HG02885 (cell line): ENCODE data around the gene IRF4.

ENCODE experiments used
- ATAC-seq: cut with Tn5 transposase; IDR thresholded peaks from one replicate; pipeline ENCODE4 v1.9.1; 2021; ENCODE audit warnings: mild to moderate bottlenecking; ENCODE audit not compliant: unreplicated experiment, poor library complexity

The IRF4 gene

GRCh38 chr6:436308-437036 is 44.9 kb downstream of the IRF4 start:
- ATAC-seq, result no peak

DNA sequence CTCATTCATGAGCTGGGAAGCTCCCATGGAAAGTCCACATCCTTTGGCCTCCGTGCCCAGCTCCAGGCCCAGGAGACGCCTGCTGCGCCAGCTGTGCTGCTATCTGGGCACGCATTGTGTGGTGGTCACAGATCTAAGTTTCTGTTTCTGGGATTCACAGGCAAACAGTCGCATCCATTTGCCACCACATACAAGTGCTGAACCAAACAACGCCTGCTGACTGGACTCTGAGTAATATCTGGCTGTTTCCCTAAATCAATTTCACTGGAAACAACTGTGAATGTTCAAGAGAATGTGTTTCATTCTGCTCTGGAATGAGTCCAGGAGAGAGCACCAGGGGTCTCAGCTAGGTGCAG is 45.5 kb downstream of the IRF4 start:
- no peak for ATAC-seq

DNA sequence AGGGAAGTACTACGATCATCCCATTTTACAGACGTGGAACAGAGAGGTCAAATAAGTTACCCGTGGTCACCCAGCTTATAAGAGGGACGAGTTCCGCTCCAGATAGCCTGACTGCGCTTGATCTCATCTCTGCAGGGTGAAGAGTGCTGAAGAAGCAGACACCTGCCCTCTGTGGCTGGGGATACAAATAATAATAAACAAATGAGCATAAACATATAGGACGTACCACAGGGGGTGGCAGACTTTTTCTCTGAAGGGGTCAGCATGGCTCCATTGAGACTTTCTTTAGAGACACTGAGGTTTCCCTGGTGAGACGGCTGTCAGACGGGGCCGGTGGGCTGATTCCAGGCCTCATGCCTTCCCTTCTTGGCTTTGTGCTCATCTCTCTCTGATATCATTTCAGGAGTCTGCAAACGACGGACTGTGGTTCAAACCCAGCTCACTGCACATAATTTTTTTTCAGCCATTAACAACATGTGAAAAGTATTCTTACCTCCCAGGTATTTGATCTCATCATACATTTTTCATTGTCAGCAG is 47.1 kb downstream of the IRF4 start:
- ATAC-seq, result no peak

- no peak for ATAC-seq
Observed at GRCh38 chr6:439641-440167, 48.2 kb downstream of the IRF4 start.

DNA sequence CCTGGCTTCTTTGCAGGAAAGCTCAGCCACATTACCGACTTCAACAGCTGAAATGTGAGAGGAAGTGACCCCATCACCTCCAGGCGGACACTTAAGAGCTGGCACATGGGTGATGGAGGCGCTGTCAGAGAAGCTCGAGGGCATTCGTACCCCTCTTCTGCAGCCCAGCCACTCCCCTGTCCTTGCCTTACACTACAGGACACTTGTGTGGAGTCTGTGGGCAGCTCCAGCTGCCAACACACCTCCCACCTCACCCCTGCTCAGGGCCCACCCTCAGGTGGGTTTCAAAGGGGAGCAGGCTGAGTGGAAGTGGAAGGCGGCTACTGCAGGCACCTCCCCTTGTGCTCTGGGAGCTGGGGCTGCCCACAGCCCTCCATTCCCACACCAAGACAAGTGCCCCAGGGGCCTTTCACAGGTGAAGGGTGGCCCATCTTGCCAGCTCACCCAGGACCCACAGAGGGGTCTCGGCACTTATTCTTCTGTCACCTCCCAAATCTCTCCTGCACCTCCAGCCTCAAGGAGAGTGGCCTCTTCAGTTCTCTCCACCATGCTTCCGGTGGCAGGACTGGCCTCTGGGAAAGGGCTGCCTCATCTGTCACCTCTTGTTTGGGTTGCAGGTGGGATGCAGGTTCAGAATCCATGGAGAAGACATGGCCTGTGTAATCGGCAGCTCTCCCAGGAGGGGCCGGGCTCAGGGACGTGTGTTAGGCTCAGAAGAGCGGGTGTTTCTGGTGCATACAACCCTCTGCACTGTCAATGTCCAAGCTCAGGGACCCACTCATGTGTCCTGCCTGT is 49.8 kb downstream of the IRF4 start:
- no peak for ATAC-seq

GRCh38 chr6:443621-444159 is 52.1 kb downstream of the IRF4 start:
- ATAC-seq, result no peak

GRCh38 chr6:444653-445275 is 53.2 kb downstream of the IRF4 start:
- no peak for ATAC-seq

- ATAC-seq, result no peak
Observed at GRCh38 chr6:445571-446417, 54.2 kb downstream of the IRF4 start.

DNA sequence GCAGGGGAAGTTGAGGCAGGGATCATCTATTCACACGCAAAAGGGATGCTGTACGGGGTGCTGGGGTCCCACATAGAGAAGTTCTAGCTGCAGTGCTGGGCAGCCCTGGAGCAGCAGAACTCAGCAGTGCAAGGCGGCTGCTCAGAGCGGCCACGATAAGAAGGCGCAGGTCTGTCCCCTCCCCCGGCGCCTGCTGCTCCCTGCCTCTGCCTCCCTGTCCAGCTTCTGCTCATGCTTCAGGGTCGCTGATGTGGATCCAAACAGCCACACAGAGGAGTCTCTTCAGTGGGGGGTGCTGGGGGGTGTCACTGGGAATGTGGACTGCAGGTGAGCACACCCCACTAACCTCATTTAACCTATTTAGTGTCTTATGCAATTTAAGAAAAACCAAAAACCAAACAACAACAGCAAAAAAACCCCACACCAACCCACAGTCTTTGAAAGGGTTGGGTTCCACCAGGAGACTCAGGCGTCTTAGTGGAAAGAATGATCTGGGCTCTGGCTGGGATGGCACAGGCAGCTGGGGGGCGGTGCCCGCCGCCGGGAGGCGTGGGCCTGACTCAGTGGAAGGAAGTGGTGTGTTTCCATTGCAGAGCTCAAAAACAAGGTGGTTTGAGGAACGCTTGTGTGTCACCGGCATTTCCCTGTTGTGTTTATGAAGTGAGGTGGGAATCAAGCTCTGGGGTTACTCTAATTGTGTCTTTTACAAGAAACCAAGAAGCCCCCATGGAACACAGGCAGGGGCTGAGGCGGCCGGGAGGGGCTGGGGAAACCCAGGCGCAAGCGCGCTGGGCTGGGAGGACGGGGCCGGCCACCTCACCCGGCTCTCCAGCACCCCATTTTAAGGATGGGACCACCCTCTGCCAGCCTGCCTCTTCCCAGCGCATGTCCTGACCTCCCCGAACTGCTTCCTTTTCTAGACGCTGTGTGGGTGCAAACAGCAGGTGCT is 55.1 kb downstream of the IRF4 start:
- no peak for ATAC-seq

DNA sequence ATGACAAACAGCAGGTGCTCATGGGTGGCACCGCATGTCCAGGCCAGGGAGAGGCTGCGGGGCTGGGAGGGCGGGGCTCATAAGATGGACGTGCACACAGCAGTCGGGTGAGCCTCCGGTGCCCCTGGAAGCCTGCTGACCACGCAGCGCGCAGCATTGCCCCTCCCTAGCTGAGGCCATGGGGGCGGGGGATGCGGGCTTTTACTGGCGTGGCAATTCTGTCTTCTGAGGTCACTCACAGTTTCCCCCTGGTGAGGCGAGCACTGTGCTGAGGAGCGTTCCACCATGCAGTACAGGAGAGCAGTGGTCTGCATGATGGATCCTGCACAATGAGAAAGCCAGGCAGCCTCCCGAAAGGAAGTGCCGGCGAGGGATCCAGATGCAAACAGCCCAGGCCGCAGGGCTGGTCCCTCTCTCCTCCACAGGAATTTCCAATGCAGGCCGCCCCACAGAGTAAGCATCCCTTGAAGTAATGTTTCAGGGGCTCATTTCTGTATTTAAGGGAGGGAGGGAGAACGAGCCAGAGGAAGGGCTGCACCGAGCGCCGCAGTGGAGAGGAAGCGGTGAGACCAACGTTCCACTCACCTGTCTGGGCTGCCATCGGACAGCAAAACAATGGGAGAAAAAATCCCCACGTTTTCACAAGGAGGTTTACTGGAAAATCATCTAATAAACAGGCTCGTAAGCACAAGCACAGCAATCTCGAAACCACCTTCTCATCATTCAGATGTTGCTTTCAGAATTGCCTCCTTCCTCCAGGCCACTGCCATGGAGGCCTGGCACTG is 56.0 kb downstream of the IRF4 start:
- ATAC-seq, result no peak

DNA sequence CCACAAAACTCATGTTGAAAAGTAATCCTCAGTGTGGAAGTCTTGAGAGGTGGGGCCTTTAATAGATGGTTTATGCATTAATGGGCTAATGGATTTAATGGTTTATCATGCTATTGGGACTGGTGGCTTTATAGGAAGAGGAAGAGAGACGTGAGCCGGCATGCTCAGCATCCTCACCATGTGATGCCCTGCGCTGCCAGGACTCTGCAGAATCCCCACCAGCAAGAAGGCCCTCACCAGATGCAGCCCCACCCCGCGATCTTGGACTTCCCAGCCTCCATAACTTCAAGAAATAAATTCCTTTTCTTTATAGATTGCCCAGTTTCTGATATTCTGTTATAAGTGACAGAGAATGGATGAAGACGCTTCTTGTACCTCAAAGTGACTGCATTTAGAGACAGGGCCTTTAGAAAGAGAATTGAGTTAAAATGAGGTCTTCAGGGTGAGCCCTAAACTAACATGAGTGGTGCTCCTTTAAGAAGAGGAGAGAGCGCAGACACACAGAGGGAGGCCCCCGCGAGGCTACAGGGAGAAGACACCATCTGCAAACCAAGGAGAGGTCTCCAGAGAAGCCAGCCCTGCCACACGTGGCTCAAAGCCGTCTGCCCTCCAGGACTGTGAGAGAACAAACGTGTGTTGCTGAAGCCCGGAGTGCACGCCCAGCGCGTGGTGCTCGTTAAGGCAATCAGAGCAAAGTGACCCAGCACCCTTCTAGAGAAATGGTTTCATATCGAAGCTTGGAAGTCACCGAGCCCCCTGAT is 56.9 kb downstream of the IRF4 start:
- no peak for ATAC-seq

- ATAC-seq, result no peak
Observed at GRCh38 chr6:449057-449430, 57.5 kb downstream of the IRF4 start.

DNA sequence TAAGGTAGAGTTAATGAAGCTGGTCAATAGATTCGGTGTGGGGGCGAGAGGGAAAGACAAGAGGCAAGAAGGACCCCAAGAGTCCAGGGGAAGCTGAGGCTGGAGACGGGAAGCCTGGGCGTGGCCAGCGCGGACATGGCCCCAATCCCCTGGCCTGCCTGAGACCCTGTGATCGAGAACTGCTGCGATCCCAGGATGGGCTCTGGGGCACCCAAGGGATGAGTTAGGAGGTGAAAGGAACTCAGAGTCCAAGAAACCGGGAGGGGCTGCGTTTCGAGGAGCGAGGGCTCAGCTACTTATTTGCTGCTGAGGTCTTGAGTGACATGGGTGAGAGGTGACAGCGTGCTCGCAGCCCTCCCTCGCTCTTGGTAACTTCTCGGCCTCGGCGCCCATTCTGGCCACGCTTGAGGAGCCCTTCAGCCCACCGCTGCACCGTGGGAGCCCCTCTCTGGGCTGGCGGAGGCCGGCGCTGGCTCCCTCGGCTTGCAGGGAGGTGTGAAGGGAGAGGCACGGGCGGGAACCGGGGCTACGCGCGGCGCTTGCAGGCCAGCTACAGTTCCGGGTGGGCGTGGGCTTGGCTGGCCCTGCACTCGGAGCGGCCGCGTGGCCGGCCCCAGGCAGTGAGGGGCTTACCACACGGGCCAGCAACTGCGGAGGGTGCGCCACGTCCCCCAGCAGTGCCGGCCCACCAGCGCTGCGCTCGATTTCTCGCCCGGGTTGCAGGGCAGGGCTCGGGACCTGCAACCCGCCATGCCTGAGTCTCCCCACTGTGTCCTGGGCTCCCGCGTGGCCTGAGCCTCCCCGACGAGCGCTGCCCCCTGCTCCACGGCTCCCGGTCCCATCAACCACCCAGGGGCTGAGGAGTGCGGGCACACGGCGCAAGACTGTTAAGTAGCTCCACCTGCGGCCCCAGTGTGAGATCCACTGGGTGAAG is 58.2 kb downstream of the IRF4 start:
- ATAC-seq, result no peak

DNA sequence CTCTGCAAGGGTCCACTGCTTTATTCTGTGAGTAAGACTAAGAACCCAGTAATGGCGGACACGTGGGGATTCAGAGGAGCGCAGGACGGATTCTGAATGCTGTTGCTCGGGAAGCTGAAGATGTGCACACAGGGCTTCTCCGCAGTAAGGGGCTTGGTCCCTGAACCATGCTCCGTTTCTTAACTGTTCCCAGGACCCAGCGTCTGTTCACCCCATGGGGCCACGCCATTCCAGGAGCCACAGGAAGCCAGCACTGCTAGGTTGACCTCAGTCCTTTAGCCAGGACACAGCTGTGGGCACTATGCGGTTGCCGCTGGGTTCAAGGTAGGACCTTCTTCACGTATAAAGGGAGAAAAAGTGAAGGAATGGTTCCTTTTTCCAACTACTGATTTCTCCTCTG is 59.8 kb downstream of the IRF4 start:
- ATAC-seq, result no peak

- no peak for ATAC-seq
Observed at GRCh38 chr6:451847-452246, 60.3 kb downstream of the IRF4 start.

- ATAC-seq, result no peak
Observed at GRCh38 chr6:452301-453067, 60.9 kb downstream of the IRF4 start.
